ENCODE measurements around the gene PLXNB2. TPM values are rescaled to one million over a fixed set of nuclear protein-coding genes. Genes with fewer than 3 reads are reported as not detected.

The PLXNB2 gene
- polyA plus RNA-seq, 1 experiment: 68.0 TPM

DNA sequence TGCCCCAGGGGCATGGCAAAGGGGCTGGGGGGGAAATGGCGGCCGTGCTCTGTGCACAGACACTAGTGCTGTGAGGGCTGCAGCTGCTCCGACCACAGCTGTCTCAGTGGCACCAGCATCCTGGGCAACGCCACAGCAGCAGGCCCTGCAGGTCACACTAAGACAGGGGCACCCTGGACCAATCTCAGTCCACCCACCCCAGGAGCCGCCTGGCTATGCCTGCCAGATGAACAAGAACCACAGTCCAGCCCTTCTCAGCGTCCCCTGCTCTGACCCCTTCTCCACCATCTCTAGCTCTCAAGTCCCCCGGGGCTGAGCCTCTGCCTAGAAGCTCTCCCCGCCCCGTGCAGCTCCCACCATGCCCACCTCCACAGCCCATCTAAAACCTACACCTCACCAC is 79.1 kb downstream of the PLXNB2 start:
- Histone ChIP-seq H3K9me3 (ENCODE audit: control insufficient read depth, insufficient read depth, low read length) (no peaks in the 10 kb centered on the region; the same call in 1 of the 2 replicates), H3K27ac (ENCODE audit: low read depth, low read length) (no peak overlapping the region), H3K27me3 (ENCODE audit: control insufficient read depth, insufficient read depth, low read length) (no peaks in the 10 kb centered on the region), H3K4me3 (ENCODE audit: low read depth, low read length) (no peak overlapping the region)
- ChIA-PET CTCF (no interaction called here), POLR2A (no interaction called here)
- TF ChIP-seq, protein P1, sequence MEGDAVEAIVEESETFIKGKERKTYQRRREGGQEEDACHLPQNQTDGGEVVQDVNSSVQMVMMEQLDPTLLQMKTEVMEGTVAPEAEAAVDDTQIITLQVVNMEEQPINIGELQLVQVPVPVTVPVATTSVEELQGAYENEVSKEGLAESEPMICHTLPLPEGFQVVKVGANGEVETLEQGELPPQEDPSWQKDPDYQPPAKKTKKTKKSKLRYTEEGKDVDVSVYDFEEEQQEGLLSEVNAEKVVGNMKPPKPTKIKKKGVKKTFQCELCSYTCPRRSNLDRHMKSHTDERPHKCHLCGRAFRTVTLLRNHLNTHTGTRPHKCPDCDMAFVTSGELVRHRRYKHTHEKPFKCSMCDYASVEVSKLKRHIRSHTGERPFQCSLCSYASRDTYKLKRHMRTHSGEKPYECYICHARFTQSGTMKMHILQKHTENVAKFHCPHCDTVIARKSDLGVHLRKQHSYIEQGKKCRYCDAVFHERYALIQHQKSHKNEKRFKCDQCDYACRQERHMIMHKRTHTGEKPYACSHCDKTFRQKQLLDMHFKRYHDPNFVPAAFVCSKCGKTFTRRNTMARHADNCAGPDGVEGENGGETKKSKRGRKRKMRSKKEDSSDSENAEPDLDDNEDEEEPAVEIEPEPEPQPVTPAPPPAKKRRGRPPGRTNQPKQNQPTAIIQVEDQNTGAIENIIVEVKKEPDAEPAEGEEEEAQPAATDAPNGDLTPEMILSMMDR (IDR thresholded peaks at IDR 0.05; ENCODE audit: low read depth, low read length): no peak
- DNase-seq (ENCODE audit: low read depth, low spot score): no peak

DNA sequence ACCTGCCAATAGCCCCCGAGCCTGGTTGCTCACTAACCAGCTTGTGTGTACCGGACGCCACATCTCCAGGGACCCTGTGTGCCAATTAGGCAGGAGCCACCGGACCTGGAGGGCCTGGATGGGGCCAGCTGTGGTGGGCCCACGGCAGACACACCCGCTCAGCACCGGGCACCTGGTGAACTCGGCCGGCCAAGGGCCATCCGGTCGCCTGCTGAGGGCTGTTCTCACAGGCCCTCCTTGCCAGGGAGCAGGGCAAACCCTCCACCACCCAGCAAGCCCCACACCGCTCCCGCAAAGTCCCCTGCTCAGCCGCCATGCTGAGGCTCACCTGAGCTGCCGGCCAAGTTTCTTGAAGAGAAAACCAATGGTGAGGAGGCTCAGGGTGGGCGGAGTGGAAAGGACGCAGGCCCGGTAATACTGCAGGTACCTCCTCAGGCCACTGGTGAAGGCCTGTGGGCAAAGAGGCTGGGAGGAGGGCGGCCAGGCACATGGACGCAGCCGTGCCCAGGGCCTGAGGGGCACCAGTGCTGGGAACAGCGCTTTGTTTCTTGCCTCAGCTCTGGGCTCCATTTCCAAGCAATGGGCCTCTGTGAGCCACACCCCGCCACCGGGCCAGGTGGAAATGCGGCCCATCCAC is 79.7 kb downstream of the PLXNB2 start:
- H3K27me3 ChIP-seq (ENCODE audit: control insufficient read depth, insufficient read depth, low read length): no peaks in the 10 kb centered on the region
- ChIA-PET POLR2A (interaction anchor here (0.5 kb wide), 1 partner anchor 257 kb away, joined by 5 read pairs; no protein-coding TSS in a partner anchor), CTCF (no interaction called here)
- no peaks in the 10 kb centered on the region; the same call in 1 of the 2 replicates for H3K9me3 ChIP-seq (ENCODE audit: control insufficient read depth, insufficient read depth, low read length)
- no peak overlapping the region for H3K27ac ChIP-seq (ENCODE audit: low read depth, low read length)
- no peak overlapping the region for H3K4me3 ChIP-seq (ENCODE audit: low read depth, low read length)
- TF ChIP-seq, protein P1 (IDR thresholded peaks at IDR 0.05; ENCODE audit: low read depth, low read length): no peak
- no peak for DNase-seq (ENCODE audit: low read depth, low spot score)

DNA sequence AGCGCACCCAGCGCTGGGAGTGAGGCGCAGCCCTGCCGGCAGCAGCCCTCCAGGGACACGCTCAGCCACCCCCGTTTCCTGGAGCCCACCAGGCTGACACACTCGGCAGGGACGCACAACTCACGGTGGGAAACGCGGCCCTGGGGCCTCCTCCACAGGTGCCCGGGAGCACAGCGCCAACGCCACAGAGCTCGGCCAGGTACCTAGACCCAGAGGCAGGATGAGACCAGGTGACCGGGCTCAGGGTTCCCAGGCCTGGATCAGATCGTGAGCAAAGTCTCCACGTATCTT is 80.6 kb downstream of the PLXNB2 start:
- Histone ChIP-seq H3K27ac (ENCODE audit: low read depth, low read length) (no peak overlapping the region), H3K27me3 (ENCODE audit: control insufficient read depth, insufficient read depth, low read length) (no peaks in the 10 kb centered on the region), H3K9me3 (ENCODE audit: control insufficient read depth, insufficient read depth, low read length) (no peaks in the 10 kb centered on the region; the same call in 1 of the 2 replicates), H3K4me3 (ENCODE audit: low read depth, low read length) (no peak overlapping the region)
- POLR2A ChIA-PET: interaction anchor here (0.5 to 0.6 kb wide), 2 partner anchors 9 to 258 kb away, joined by 3 to 5 read pairs; no protein-coding TSS in a partner anchor
- CTCF ChIA-PET: no interaction called here
- DNase-seq (ENCODE audit: low read depth, low spot score): no peak
- TF ChIP-seq, protein P1 (IDR thresholded peaks at IDR 0.05; ENCODE audit: low read depth, low read length): no peak

DNA sequence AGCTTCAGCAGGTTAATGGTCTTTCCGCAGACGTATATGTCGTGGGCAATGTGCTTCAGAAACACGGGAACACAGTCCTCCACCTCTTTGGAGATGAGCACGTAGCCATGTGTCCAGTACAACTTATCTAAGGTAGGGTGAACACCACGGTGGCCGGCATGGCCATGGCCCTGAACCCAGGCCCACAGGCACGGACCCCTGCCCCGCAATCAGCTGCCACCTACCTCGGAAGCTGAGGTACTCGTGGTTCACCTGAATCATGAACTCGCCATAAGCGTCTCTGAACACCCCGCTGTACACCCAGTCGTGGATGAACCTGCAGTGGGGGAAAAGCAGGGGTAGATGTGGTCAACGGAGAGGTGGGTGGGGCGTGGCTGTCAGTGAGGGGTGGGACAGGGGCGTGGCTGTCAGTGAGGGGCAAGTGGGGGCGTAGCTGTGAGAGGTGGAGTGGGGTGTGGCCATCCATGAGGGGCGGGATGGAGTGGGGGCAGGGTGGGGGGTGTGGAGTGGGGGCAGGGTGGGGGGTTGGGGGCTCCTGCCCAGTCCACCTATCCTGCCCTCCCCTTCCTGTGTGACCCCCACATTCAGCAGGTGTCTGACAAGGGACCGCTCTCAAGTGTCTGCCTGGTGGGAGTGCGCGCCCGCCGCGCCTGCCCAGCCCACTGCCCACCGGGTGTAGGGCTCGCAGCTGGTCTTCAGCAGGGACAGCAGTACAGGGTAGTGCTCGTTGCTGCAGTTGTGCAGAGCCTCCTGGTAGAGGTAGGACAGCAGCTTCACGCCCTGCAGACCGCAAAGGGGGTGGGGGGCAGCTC is 81.2 kb downstream of the PLXNB2 start:
- H3K4me3 ChIP-seq (ENCODE audit: low read depth, low read length): no peak overlapping the region
- H3K27me3 ChIP-seq (ENCODE audit: control insufficient read depth, insufficient read depth, low read length): no peaks in the 10 kb centered on the region
- DNase-seq (ENCODE audit: low read depth, low spot score): no peak
- ChIA-PET CTCF (no interaction called here), POLR2A (interaction anchor here (0.6 kb wide), 1 partner anchor 10 kb away, joined by 3 read pairs; no protein-coding TSS in a partner anchor)
- no peak overlapping the region for H3K27ac ChIP-seq (ENCODE audit: low read depth, low read length)
- TF ChIP-seq, protein P1 (IDR thresholded peaks at IDR 0.05; ENCODE audit: low read depth, low read length): no peak
- H3K9me3 ChIP-seq (ENCODE audit: control insufficient read depth, insufficient read depth, low read length): peaks cover under 1% of the 10 kb centered on the region; the same call in 1 of the 2 replicates

Data from AG04450 (cell line).